ENCODE results near the gene PIK3R5.

DNA sequence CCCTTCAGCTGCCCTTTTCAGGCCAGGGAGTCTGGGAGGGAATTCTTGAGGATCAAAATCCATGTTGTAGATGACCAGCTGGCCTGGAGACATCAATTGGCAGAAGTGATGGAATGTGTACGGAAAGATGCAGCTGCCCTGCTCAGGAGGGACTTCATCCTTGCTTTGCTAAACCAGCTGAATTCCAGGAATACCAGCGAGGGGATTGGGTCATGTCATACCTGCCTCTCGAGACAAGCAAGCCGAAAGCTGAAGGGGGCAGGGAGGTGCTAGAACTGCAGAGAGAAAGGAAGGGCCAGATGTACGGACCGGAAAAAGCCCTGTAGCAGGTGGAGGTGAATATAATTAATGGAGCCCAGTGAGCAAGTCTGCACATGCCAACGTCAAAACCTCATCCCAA, 30.2 kb upstream of the PIK3R5 start:
- TF ChIP-seq, protein P1, sequence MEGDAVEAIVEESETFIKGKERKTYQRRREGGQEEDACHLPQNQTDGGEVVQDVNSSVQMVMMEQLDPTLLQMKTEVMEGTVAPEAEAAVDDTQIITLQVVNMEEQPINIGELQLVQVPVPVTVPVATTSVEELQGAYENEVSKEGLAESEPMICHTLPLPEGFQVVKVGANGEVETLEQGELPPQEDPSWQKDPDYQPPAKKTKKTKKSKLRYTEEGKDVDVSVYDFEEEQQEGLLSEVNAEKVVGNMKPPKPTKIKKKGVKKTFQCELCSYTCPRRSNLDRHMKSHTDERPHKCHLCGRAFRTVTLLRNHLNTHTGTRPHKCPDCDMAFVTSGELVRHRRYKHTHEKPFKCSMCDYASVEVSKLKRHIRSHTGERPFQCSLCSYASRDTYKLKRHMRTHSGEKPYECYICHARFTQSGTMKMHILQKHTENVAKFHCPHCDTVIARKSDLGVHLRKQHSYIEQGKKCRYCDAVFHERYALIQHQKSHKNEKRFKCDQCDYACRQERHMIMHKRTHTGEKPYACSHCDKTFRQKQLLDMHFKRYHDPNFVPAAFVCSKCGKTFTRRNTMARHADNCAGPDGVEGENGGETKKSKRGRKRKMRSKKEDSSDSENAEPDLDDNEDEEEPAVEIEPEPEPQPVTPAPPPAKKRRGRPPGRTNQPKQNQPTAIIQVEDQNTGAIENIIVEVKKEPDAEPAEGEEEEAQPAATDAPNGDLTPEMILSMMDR (IDR thresholded peaks at IDR 0.05): no peak
- TF ChIP-seq RAD21 (conservative IDR thresholded peaks at IDR 0.05 in 1 of 2, IDR thresholded peaks at IDR 0.05 in 1 of 2) (no peak), CHD2 (IDR thresholded peaks at IDR 0.05; ENCODE audit: low read length, partially characterized antibody) (no peak), CBX8 (IDR thresholded peaks at IDR 0.05) (no peak), POLR2A (IDR thresholded peaks at IDR 0.05; ENCODE audit: low read length) (no peak), NPAS2 (CRISPR knock-in tag; IDR thresholded peaks at IDR 0.05; ENCODE audit: borderline replicate concordance) (no peak), SMC3 (IDR thresholded peaks at IDR 0.05) (no peak), GATA3 (IDR thresholded peaks at IDR 0.05; ENCODE audit: borderline replicate concordance) (no peak)
- TF ChIP-seq, protein P2, sequence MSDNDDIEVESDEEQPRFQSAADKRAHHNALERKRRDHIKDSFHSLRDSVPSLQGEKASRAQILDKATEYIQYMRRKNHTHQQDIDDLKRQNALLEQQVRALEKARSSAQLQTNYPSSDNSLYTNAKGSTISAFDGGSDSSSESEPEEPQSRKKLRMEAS (IDR thresholded peaks at IDR 0.05): no peak
- TF ChIP-seq, protein P3, sequence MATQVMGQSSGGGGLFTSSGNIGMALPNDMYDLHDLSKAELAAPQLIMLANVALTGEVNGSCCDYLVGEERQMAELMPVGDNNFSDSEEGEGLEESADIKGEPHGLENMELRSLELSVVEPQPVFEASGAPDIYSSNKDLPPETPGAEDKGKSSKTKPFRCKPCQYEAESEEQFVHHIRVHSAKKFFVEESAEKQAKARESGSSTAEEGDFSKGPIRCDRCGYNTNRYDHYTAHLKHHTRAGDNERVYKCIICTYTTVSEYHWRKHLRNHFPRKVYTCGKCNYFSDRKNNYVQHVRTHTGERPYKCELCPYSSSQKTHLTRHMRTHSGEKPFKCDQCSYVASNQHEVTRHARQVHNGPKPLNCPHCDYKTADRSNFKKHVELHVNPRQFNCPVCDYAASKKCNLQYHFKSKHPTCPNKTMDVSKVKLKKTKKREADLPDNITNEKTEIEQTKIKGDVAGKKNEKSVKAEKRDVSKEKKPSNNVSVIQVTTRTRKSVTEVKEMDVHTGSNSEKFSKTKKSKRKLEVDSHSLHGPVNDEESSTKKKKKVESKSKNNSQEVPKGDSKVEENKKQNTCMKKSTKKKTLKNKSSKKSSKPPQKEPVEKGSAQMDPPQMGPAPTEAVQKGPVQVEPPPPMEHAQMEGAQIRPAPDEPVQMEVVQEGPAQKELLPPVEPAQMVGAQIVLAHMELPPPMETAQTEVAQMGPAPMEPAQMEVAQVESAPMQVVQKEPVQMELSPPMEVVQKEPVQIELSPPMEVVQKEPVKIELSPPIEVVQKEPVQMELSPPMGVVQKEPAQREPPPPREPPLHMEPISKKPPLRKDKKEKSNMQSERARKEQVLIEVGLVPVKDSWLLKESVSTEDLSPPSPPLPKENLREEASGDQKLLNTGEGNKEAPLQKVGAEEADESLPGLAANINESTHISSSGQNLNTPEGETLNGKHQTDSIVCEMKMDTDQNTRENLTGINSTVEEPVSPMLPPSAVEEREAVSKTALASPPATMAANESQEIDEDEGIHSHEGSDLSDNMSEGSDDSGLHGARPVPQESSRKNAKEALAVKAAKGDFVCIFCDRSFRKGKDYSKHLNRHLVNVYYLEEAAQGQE (IDR thresholded peaks at IDR 0.05): no peak

Measured in A549 (cell line).